H1 (cell line): ENCODE data around the gene TECPR2.

Source experiments
- CHD2 ChIP-seq: IDR thresholded peaks from 2 replicates; pipeline ENCODE4 v1.6.1; 2012; ENCODE audit warnings: low read length, improper control_type of control experiment
- EZH2 ChIP-seq: fragments of 200-600 bp; sonication (generic); IDR thresholded peaks from 2 replicates; pipeline ENCODE4 v1.7.1; 2012; ENCODE audit warnings: low read depth, mild to moderate bottlenecking, moderate library complexity, low read length, inconsistent platforms; ENCODE audit not compliant: severe bottlenecking
- GABPA ChIP-seq: IDR thresholded peaks from 2 replicates; pipeline ENCODE4 v1.6.1; 2011; ENCODE audit warnings: mild to moderate bottlenecking, low read length, moderate library complexity, borderline replicate concordance; ENCODE audit not compliant: insufficient read depth
- GTF2F1 ChIP-seq: IDR thresholded peaks from 2 replicates; pipeline ENCODE4 v1.6.1; 2012; ENCODE audit warnings: low read depth, low read length, improper control_type of control experiment, borderline replicate concordance
- POLR2A ChIP-seq, 2 experiments: IDR thresholded peaks; 1 replicate in 1 of 2; 2 replicates in 1 of 2; pipeline ENCODE4 v1.6.1; 2011; ENCODE audit warnings: low read depth in 2 of 2, low read length in 2 of 2, mild to moderate bottlenecking in 2 of 2; ENCODE audit errors: control extremely low read depth in 1 of 2
- YY1 ChIP-seq: IDR thresholded peaks from 2 replicates; pipeline ENCODE4 v1.6.1; 2011; ENCODE audit warnings: low read depth, mild to moderate bottlenecking, low read length
- ZNF274 ChIP-seq: IDR thresholded peaks from 2 replicates; pipeline ENCODE4 v1.7.0; 2012; ENCODE audit warnings: low read length, borderline replicate concordance; ENCODE audit errors: extremely low read depth
- TF ChIP-seq, protein P1 (sequence below): IDR thresholded peaks from 2 replicates; pipeline ENCODE4 v1.6.1; 2011; ENCODE audit warnings: low read depth, mild to moderate bottlenecking, low read length; ENCODE audit not compliant: insufficient read depth
- TF ChIP-seq, protein P2 (sequence below), 3 experiments: IDR thresholded peaks; 1 replicate in 2 of 3; 2 replicates in 1 of 3; pipeline versions ENCODE4 v1.5.1 to v1.6.1; 2011; ENCODE audit warnings: low read length in 3 of 3, mild to moderate bottlenecking in 3 of 3, inconsistent platforms in 2 of 3, low read depth in 1 of 3, moderate library complexity in 1 of 3; ENCODE audit not compliant: insufficient read depth in 1 of 3; ENCODE audit errors: control extremely low read depth in 1 of 3
- TF ChIP-seq, protein P3 (sequence below): IDR thresholded peaks from 2 replicates; pipeline ENCODE4 v1.6.1; 2012; ENCODE audit warnings: inconsistent platforms

DNA sequence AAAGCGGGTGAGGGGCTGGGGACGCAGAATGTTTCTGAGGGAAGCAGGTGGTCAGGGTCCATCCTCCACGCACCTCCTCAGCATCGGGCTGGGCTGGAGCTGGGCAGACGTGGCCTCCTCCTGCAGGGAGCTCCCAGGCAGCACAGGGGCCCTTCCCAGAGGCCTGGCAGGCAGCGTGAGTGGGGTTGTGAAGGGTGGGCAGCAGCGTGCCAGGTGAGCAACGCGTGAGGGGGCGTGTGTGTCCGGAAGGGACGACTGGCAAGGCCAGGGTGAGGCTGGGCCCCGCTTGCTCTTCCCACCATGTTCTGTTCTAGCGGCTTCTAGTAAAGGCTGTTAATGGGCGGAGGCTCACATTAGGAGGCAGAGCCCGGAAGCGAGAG is 129.8 kb downstream of the TECPR2 start:
- TF ChIP-seq POLR2A (IDR thresholded peaks at IDR 0.05; ENCODE audit: control extremely low read depth in 1 of 2, low read depth in 2 of 2, low read length in 2 of 2) (no peak), EZH2 (no peak), YY1 (no peak), CHD2 (no peak), GTF2F1 (no peak), ZNF274 (no peak), GABPA (no peak)
- TF ChIP-seq, protein P1, sequence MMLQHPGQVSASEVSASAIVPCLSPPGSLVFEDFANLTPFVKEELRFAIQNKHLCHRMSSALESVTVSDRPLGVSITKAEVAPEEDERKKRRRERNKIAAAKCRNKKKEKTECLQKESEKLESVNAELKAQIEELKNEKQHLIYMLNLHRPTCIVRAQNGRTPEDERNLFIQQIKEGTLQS, result no peak
- TF ChIP-seq, protein P2, sequence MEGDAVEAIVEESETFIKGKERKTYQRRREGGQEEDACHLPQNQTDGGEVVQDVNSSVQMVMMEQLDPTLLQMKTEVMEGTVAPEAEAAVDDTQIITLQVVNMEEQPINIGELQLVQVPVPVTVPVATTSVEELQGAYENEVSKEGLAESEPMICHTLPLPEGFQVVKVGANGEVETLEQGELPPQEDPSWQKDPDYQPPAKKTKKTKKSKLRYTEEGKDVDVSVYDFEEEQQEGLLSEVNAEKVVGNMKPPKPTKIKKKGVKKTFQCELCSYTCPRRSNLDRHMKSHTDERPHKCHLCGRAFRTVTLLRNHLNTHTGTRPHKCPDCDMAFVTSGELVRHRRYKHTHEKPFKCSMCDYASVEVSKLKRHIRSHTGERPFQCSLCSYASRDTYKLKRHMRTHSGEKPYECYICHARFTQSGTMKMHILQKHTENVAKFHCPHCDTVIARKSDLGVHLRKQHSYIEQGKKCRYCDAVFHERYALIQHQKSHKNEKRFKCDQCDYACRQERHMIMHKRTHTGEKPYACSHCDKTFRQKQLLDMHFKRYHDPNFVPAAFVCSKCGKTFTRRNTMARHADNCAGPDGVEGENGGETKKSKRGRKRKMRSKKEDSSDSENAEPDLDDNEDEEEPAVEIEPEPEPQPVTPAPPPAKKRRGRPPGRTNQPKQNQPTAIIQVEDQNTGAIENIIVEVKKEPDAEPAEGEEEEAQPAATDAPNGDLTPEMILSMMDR (IDR thresholded peaks at IDR 0.05; ENCODE audit: control extremely low read depth in 1 of 3, insufficient read depth in 1 of 3, low read depth in 1 of 3, low read length in 3 of 3), result no peak
- TF ChIP-seq, protein P3, sequence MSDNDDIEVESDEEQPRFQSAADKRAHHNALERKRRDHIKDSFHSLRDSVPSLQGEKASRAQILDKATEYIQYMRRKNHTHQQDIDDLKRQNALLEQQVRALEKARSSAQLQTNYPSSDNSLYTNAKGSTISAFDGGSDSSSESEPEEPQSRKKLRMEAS, result no peak
